GM12878 (cell line): ENCODE measurements around the gene NELL1. TPM values are rescaled to one million over a fixed set of nuclear protein-coding genes. Genes with fewer than 3 reads are reported as not detected.

Source experiments
- ATAC-seq: fragments of 200-7000 bp; cut with Tn5 transposase; 3 replicates; pipeline ENCODE4 v1.9.1; 2020; ENCODE audit warnings: mild to moderate bottlenecking, moderate library complexity
- BruUV-seq: library from RNA; stranded (reverse); fragments of 400-500 nt; replicated peaks from 2 replicates; lab custom pipeline; 2021; lab: Mats Ljungman, UMichigan
- CTCF ChIA-PET: fragments of 300-600 bp; sonication (Branson Sonifier 250); formaldehyde crosslinking; extraction: SDS; loops from one replicate; lab custom pipeline; 2021; ENCODE audit warnings: inconsistent platforms; lab: Yijun Ruan, JAX
- POLR2A ChIA-PET: fragments of 350-600 bp; formaldehyde crosslinking; extraction: SDS; loops from one replicate; lab custom pipeline; 2021; ENCODE audit warnings: inconsistent platforms; lab: Charles Lee
- RAD21 ChIA-PET: fragments of 300-600 bp; sonication (Branson Sonifier 250); formaldehyde crosslinking; loops from one replicate; lab custom pipeline; 2023; ENCODE audit warnings: antibody characterized with exemption; ENCODE audit not compliant: unreplicated experiment; lab: Charles Lee
- SMC1A ChIA-PET: fragments of 300-600 bp; sonication (Branson Sonifier 250); formaldehyde crosslinking; loops from one replicate; lab custom pipeline; 2023; ENCODE audit not compliant: unreplicated experiment, uncharacterized antibody; lab: Charles Lee
- DNase-seq: peaks from one replicate; pipeline ENCODE4 v3.0.0-alpha.2; 2011; ENCODE audit warnings: low read depth, low spot score
- FAIRE-seq: peaks from 3 replicates; lab custom pipeline; 2011; peaks lifted over from hg19 to GRCh38; lab: Jason Lieb, UNC
- H2AFZ ChIP-seq: 2 replicates; pipeline ENCODE4 v1.6.0; 2011; ENCODE audit warnings: low read depth, low read length, control low read depth; ENCODE audit not compliant: control insufficient read depth
- H3K27ac ChIP-seq: 2 replicates; pipeline ENCODE4 v1.5.1; 2011; ENCODE audit warnings: control low read depth; ENCODE audit not compliant: control insufficient read depth, insufficient read depth
- H3K27me3 ChIP-seq, 2 experiments: replicated peaks in 1 of 2; 2 replicates each; pipeline versions ENCODE4 v1.6.0 to v1.6.1; 2011; ENCODE audit warnings: low read length in 1 of 2; ENCODE audit not compliant: control insufficient read depth in 2 of 2, insufficient read depth in 2 of 2
- H3K36me3 ChIP-seq, 2 experiments: 2 replicates each; pipeline ENCODE4 v1.5.1; 2011; ENCODE audit warnings: low read length in 1 of 2; ENCODE audit not compliant: control insufficient read depth in 2 of 2, insufficient read depth in 2 of 2
- H3K4me1 ChIP-seq: 2 replicates; pipeline ENCODE4 v1.6.1; 2011; ENCODE audit warnings: mild to moderate bottlenecking, low read length, moderate library complexity, mixed read lengths; ENCODE audit not compliant: control insufficient read depth, insufficient read depth
- H3K4me2 ChIP-seq: 2 replicates; pipeline ENCODE4 v1.6.0; 2011; ENCODE audit warnings: control low read depth; ENCODE audit not compliant: control insufficient read depth, insufficient read depth
- H3K4me3 ChIP-seq: fragments of 200-600 bp; sonication (generic); 2 replicates; pipeline ENCODE4 v1.5.1; 2016
- H3K79me2 ChIP-seq: 2 replicates; pipeline ENCODE4 v1.6.0; 2011; ENCODE audit warnings: low read length; ENCODE audit not compliant: control insufficient read depth, insufficient read depth
- H3K9ac ChIP-seq: 2 replicates; pipeline ENCODE4 v1.8.0; 2011; ENCODE audit warnings: low read length, control low read depth, mixed read lengths; ENCODE audit not compliant: control insufficient read depth, insufficient read depth
- H3K9me3 ChIP-seq: replicated peaks from 3 replicates; pipeline ENCODE4 v1.5.1; 2011; ENCODE audit warnings: mild to moderate bottlenecking, low read length; ENCODE audit not compliant: control insufficient read depth, insufficient read depth
- H4K20me1 ChIP-seq: 2 replicates; pipeline ENCODE4 v1.6.0; 2011; ENCODE audit not compliant: control insufficient read depth, insufficient read depth
- BHLHE40 ChIP-seq, 2 experiments: fragments of 450-650 bp in 1 of 2; IDR thresholded peaks; 2 replicates each; pipeline ENCODE4 v1.6.1; 2011 to 2017; ENCODE audit warnings: low read depth in 2 of 2, borderline replicate concordance in 1 of 2, improper control_type of control experiment in 1 of 2, low read length in 1 of 2, mild to moderate bottlenecking in 1 of 2
- CEBPB ChIP-seq, 2 experiments: fragments of 150-350 bp in 1 of 2; IDR thresholded peaks; 2 replicates each; pipeline ENCODE4 v1.6.1; 2012 to 2014; ENCODE audit warnings: low read depth in 2 of 2, low read length in 2 of 2, borderline replicate concordance in 1 of 2, inconsistent platforms in 1 of 2
- CHD2 ChIP-seq: IDR thresholded peaks from 2 replicates; pipeline ENCODE4 v1.6.1; 2011; ENCODE audit warnings: low read depth, low read length, improper control_type of control experiment, borderline replicate concordance
- CREM ChIP-seq: IDR thresholded peaks from 2 replicates; pipeline ENCODE4 v1.6.1; 2014; ENCODE audit warnings: antibody characterized with exemption, low read depth
- EZH2 ChIP-seq: IDR thresholded peaks from 2 replicates; pipeline ENCODE4 v1.6.1; 2012; ENCODE audit warnings: low read depth, mild to moderate bottlenecking, control low read depth, inconsistent platforms, low read length, borderline replicate concordance; ENCODE audit not compliant: control insufficient read depth
- GABPA ChIP-seq: IDR thresholded peaks from 2 replicates; pipeline ENCODE4 v1.6.1; 2014; ENCODE audit warnings: antibody characterized with exemption, low read depth, mild to moderate bottlenecking, inconsistent platforms
- IRF3 ChIP-seq: fragments of 450-650 bp; IDR thresholded peaks from 2 replicates; pipeline ENCODE4 v1.6.1; 2014; ENCODE audit warnings: mild to moderate bottlenecking
- MXI1 ChIP-seq: fragments of 150-350 bp; IDR thresholded peaks from 2 replicates; pipeline ENCODE4 v1.6.1; 2011; ENCODE audit warnings: low read depth, mild to moderate bottlenecking, inconsistent platforms, low read length, improper control_type of control experiment
- POLR2AphosphoS5 ChIP-seq: IDR thresholded peaks from 2 replicates; pipeline ENCODE4 v1.6.1; 2011; ENCODE audit warnings: mild to moderate bottlenecking, low read length, inconsistent platforms
- SMC3 ChIP-seq: IDR thresholded peaks from 2 replicates; pipeline ENCODE4 v1.6.1; 2011; ENCODE audit warnings: low read length, improper control_type of control experiment, borderline replicate concordance
- STAT1 ChIP-seq: fragments of 450-650 bp; conservative IDR thresholded peaks from 2 replicates; pipeline ENCODE4 v1.6.1; 2014; ENCODE audit warnings: antibody characterized with exemption, mild to moderate bottlenecking
- WGBS: methylation state at CpG from one replicate; pipeline ENCODE4 v1.1.6; 2016; ENCODE audit warnings: low lambda C conversion rate; ENCODE audit not compliant: insufficient replicate concordance, insufficient coverage; ENCODE audit errors: missing lambda C conversion rate; 5-methylcytosine and 5-hydroxymethylcytosine counted together
- in situ Hi-C: fragments of 300-500 bp; cut with MboI; formaldehyde crosslinking; loops from 9 replicates; pipeline ENCODE4 v1.14.3; 2018; ENCODE audit warnings: mixed read lengths
- intact Hi-C: fragments of 100-400 bp; cut with micrococcal nuclease; formaldehyde crosslinking; loops from one replicate; pipeline ENCODE4 v1.14.2; 2022; ENCODE audit not compliant: unreplicated experiment
- polyA plus RNA-seq, 11 experiments: library from polyadenylated mRNA; depleted of rRNA in 4 of 11; unstranded in 6 of 11; stranded (reverse) in 5 of 11; fragments of >200 nt; fragmentation: Nextera tagmentation in 4 of 11; fragmentation: Illumina TruSeq in 1 of 11; extraction: Ambion mirVana in 4 of 11; extraction: Trizol in 1 of 11; gene quantifications; 1 replicate in 1 of 11; 2 replicates in 10 of 11; pipeline versions ENCODE4 v1.2.1 to v1.2.3, GENCODE V29; 2011 to 2016; ENCODE audit warnings: inconsistent platforms in 2 of 11, missing spikeins in 2 of 11, low read depth in 1 of 11
- total RNA-seq, 4 experiments: library from RNA; depleted of rRNA in 3 of 4; stranded (reverse); fragments of >200 nt in 3 of 4; fragmentation: Illumina TruSeq in 1 of 4; extraction: Trizol in 1 of 4; gene quantifications; 2 replicates each; pipeline versions ENCODE4 v1.2.1 to v1.2.3, GENCODE V29; 2013 to 2021
- TF ChIP-seq, protein P1 (sequence below): IDR thresholded peaks from 2 replicates; pipeline ENCODE4 v1.6.1; 2012; ENCODE audit warnings: improper control_type of control experiment, low read depth, low read length; ENCODE audit not compliant: insufficient replicate concordance
- TF ChIP-seq, protein P2 (sequence below): fragments of 450-650 bp; IDR thresholded peaks from 2 replicates; pipeline ENCODE4 v1.6.1; 2018; ENCODE audit warnings: borderline replicate concordance, mild to moderate bottlenecking; ENCODE audit not compliant: partially characterized antibody
- TF ChIP-seq, protein P3 (sequence below): IDR thresholded peaks from 2 replicates; pipeline ENCODE4 v1.6.1; 2012; ENCODE audit warnings: low read depth, low read length, improper control_type of control experiment

The NELL1 gene
- total and polyA plus RNA-seq, 10 of the 15 experiments (the other 5 are each of a cell fraction or from before 2014, with no cell fraction given), result 0.02 to 0.12 TPM; not detected in 8

GRCh38 chr11:20963596-20963995 is 294.2 kb downstream of the NELL1 start:
- Histone ChIP-seq H3K4me2 (no peak overlapping the region), H3K79me2 (no peaks in the 10 kb centered on the region), H3K9ac (no peak overlapping the region), H3K27me3 (no peaks in the 10 kb centered on the region), H3K36me3 (no peaks in the 10 kb centered on the region), H3K4me3 (no peak overlapping the region), H3K27ac (no peak overlapping the region), H4K20me1 (no peaks in the 10 kb centered on the region), H2AFZ (no peak overlapping the region), H3K4me1 (no peaks in the 10 kb centered on the region), H3K9me3 (no peaks in the 10 kb centered on the region)
- no peak for ATAC-seq
- ChIA-PET POLR2A (no interaction called here), RAD21 (no interaction called here), CTCF (no interaction called here), SMC1A (no interaction called here)
- DNase-seq, result no peak
- FAIRE-seq, result no peak
- intact Hi-C loops (no loop called here), in situ Hi-C loops (no loop called here)
- BruUV-seq, result no TSS peak
- 41% methylated on average over 5 of the region's 5 CpGs for WGBS
- TF ChIP-seq GABPA, result no peak
- TF ChIP-seq BHLHE40 (IDR thresholded peaks at IDR 0.05; ENCODE audit: borderline replicate concordance in 1 of 2, low read depth in 2 of 2, low read length in 1 of 2), result no peak
- no peak for TF ChIP-seq CREM
- no peak for TF ChIP-seq EZH2
- TF ChIP-seq POLR2AphosphoS5, result no peak
- no peak for TF ChIP-seq IRF3
- TF ChIP-seq, protein P1, sequence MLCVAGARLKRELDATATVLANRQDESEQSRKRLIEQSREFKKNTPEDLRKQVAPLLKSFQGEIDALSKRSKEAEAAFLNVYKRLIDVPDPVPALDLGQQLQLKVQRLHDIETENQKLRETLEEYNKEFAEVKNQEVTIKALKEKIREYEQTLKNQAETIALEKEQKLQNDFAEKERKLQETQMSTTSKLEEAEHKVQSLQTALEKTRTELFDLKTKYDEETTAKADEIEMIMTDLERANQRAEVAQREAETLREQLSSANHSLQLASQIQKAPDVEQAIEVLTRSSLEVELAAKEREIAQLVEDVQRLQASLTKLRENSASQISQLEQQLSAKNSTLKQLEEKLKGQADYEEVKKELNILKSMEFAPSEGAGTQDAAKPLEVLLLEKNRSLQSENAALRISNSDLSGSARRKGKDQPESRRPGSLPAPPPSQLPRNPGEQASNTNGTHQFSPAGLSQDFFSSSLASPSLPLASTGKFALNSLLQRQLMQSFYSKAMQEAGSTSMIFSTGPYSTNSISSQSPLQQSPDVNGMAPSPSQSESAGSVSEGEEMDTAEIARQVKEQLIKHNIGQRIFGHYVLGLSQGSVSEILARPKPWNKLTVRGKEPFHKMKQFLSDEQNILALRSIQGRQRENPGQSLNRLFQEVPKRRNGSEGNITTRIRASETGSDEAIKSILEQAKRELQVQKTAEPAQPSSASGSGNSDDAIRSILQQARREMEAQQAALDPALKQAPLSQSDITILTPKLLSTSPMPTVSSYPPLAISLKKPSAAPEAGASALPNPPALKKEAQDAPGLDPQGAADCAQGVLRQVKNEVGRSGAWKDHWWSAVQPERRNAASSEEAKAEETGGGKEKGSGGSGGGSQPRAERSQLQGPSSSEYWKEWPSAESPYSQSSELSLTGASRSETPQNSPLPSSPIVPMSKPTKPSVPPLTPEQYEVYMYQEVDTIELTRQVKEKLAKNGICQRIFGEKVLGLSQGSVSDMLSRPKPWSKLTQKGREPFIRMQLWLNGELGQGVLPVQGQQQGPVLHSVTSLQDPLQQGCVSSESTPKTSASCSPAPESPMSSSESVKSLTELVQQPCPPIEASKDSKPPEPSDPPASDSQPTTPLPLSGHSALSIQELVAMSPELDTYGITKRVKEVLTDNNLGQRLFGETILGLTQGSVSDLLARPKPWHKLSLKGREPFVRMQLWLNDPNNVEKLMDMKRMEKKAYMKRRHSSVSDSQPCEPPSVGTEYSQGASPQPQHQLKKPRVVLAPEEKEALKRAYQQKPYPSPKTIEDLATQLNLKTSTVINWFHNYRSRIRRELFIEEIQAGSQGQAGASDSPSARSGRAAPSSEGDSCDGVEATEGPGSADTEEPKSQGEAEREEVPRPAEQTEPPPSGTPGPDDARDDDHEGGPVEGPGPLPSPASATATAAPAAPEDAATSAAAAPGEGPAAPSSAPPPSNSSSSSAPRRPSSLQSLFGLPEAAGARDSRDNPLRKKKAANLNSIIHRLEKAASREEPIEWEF, result no peak
- TF ChIP-seq CEBPB (IDR thresholded peaks at IDR 0.05; ENCODE audit: borderline replicate concordance in 1 of 2, low read depth in 2 of 2, low read length in 2 of 2), result no peak
- TF ChIP-seq, protein P2, sequence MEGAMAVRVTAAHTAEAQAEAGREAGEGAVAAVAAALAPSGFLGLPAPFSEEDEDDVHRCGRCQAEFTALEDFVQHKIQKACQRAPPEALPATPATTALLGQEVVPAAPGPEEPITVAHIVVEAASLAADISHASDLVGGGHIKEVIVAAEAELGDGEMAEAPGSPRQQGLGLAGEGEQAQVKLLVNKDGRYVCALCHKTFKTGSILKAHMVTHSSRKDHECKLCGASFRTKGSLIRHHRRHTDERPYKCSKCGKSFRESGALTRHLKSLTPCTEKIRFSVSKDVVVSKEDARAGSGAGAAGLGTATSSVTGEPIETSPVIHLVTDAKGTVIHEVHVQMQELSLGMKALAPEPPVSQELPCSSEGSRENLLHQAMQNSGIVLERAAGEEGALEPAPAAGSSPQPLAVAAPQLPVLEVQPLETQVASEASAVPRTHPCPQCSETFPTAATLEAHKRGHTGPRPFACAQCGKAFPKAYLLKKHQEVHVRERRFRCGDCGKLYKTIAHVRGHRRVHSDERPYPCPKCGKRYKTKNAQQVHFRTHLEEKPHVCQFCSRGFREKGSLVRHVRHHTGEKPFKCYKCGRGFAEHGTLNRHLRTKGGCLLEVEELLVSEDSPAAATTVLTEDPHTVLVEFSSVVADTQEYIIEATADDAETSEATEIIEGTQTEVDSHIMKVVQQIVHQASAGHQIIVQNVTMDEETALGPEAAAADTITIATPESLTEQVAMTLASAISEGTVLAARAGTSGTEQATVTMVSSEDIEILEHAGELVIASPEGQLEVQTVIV, result no peak
- TF ChIP-seq MXI1, result no peak
- TF ChIP-seq, protein P3, sequence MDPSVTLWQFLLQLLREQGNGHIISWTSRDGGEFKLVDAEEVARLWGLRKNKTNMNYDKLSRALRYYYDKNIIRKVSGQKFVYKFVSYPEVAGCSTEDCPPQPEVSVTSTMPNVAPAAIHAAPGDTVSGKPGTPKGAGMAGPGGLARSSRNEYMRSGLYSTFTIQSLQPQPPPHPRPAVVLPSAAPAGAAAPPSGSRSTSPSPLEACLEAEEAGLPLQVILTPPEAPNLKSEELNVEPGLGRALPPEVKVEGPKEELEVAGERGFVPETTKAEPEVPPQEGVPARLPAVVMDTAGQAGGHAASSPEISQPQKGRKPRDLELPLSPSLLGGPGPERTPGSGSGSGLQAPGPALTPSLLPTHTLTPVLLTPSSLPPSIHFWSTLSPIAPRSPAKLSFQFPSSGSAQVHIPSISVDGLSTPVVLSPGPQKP, result no peak
- TF ChIP-seq SMC3, result no peak
- TF ChIP-seq CHD2, result no peak
- no peak for TF ChIP-seq STAT1
